ENCODE measurements around the gene GRM7.

The GRM7 gene

GRCh38 chr3:6929918-6930317 is 69.0 kb downstream of the GRM7 start:
- TF ChIP-seq, protein P1, sequence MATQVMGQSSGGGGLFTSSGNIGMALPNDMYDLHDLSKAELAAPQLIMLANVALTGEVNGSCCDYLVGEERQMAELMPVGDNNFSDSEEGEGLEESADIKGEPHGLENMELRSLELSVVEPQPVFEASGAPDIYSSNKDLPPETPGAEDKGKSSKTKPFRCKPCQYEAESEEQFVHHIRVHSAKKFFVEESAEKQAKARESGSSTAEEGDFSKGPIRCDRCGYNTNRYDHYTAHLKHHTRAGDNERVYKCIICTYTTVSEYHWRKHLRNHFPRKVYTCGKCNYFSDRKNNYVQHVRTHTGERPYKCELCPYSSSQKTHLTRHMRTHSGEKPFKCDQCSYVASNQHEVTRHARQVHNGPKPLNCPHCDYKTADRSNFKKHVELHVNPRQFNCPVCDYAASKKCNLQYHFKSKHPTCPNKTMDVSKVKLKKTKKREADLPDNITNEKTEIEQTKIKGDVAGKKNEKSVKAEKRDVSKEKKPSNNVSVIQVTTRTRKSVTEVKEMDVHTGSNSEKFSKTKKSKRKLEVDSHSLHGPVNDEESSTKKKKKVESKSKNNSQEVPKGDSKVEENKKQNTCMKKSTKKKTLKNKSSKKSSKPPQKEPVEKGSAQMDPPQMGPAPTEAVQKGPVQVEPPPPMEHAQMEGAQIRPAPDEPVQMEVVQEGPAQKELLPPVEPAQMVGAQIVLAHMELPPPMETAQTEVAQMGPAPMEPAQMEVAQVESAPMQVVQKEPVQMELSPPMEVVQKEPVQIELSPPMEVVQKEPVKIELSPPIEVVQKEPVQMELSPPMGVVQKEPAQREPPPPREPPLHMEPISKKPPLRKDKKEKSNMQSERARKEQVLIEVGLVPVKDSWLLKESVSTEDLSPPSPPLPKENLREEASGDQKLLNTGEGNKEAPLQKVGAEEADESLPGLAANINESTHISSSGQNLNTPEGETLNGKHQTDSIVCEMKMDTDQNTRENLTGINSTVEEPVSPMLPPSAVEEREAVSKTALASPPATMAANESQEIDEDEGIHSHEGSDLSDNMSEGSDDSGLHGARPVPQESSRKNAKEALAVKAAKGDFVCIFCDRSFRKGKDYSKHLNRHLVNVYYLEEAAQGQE (IDR thresholded peaks at IDR 0.05; ENCODE audit: insufficient read depth in 1 of 2, low read depth in 2 of 2, low read length in 2 of 2) = no peak
- no peak for TF ChIP-seq POLR2AphosphoS5 (IDR thresholded peaks at IDR 0.05; ENCODE audit: low read depth, low read length)
- no peak for TF ChIP-seq SIN3A (IDR thresholded peaks at IDR 0.05; ENCODE audit: borderline replicate concordance, insufficient read depth, low read length)
- no peak for TF ChIP-seq FOXP2 (optimal IDR thresholded peaks at IDR 0.05; ENCODE audit: borderline replicate concordance, extremely low read depth, extremely low read length, insufficient read depth)
- TF ChIP-seq TAF1 (IDR thresholded peaks at IDR 0.05; ENCODE audit: borderline replicate concordance, insufficient read depth, low read length) = no peak

DNA sequence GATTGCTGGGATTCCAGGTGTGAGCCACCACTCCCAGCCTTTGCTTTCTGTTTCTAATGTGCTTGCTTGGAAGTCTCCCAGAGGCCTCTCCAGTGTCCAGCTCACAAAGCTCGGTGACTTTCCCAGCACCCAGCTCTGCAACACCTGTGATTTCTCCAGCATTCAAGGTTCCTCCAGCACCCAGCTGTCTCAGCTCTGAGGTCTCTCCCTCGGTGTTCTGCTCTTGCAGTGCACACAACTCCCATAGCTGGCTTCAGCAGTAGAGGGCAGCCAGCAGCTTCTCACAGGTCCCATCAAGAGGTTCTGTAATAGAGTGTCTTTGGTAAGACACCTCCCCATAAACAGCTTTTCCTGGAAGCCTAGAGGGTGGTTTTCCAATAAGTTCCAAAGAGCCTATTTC is 75.1 kb downstream of the GRM7 start:
- TF ChIP-seq FOXP2 (optimal IDR thresholded peaks at IDR 0.05; ENCODE audit: borderline replicate concordance, extremely low read depth, extremely low read length, insufficient read depth) (no peak), POLR2AphosphoS5 (IDR thresholded peaks at IDR 0.05; ENCODE audit: low read depth, low read length) (no peak)

DNA sequence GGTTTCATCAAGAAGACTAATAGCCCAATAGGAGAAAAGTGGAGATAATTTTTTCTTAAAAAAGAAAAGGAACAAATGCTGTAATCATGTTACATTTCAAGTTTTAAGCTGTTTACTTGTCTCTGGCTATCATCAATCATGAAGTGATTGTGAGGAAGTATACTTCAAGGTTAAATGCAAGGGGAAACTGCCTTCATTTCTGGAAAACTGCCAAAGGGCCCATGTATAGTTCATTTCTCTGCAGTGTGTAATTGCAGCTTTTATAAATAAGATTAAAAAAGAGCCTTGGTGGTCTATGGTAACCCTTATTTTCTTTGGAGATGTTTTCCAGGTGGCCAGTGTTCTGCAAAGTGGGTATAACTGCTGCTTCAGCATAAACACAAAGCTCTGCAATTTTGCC is 101.9 kb downstream of the GRM7 start:
- TF ChIP-seq SIN3A (IDR thresholded peaks at IDR 0.05; ENCODE audit: borderline replicate concordance, insufficient read depth, low read length) = no peak
- no peak for TF ChIP-seq FOXP2 (optimal IDR thresholded peaks at IDR 0.05; ENCODE audit: borderline replicate concordance, extremely low read depth, extremely low read length, insufficient read depth)
- TF ChIP-seq, protein P1 (IDR thresholded peaks at IDR 0.05; ENCODE audit: insufficient read depth in 1 of 2, low read depth in 2 of 2, low read length in 2 of 2) = no peak
- no peak for TF ChIP-seq POLR2AphosphoS5 (IDR thresholded peaks at IDR 0.05; ENCODE audit: low read depth, low read length)
- TF ChIP-seq TAF1 (IDR thresholded peaks at IDR 0.05; ENCODE audit: borderline replicate concordance, insufficient read depth, low read length) = no peak

GRCh38 chr3:6965881-6966280 is 105.0 kb downstream of the GRM7 start:
- TF ChIP-seq, protein P1 (IDR thresholded peaks at IDR 0.05; ENCODE audit: insufficient read depth in 1 of 2, low read depth in 2 of 2, low read length in 2 of 2) = no peak
- no peak for TF ChIP-seq TAF1 (IDR thresholded peaks at IDR 0.05; ENCODE audit: borderline replicate concordance, insufficient read depth, low read length)
- no peak for TF ChIP-seq POLR2AphosphoS5 (IDR thresholded peaks at IDR 0.05; ENCODE audit: low read depth, low read length)
- TF ChIP-seq FOXP2 (optimal IDR thresholded peaks at IDR 0.05; ENCODE audit: borderline replicate concordance, extremely low read depth, extremely low read length, insufficient read depth) = no peak
- TF ChIP-seq SIN3A (IDR thresholded peaks at IDR 0.05; ENCODE audit: borderline replicate concordance, insufficient read depth, low read length) = no peak

- TF ChIP-seq FOXP2 (optimal IDR thresholded peaks at IDR 0.05; ENCODE audit: borderline replicate concordance, extremely low read depth, extremely low read length, insufficient read depth) (no peak), TAF1 (IDR thresholded peaks at IDR 0.05; ENCODE audit: borderline replicate concordance, insufficient read depth, low read length) (no peak), POLR2AphosphoS5 (IDR thresholded peaks at IDR 0.05; ENCODE audit: low read depth, low read length) (no peak), SIN3A (IDR thresholded peaks at IDR 0.05; ENCODE audit: borderline replicate concordance, insufficient read depth, low read length) (no peak)
- TF ChIP-seq, protein P1 (IDR thresholded peaks at IDR 0.05; ENCODE audit: insufficient read depth in 1 of 2, low read depth in 2 of 2, low read length in 2 of 2) = no peak
These were observed 111.0 kb downstream of the GRM7 start for GRCh38 chr3:6971933-6972332.

Measured in PFSK-1 (cell line).